HFFc6 (cell line): ENCODE results near the gene CT47B1. TPM values are rescaled to one million over a fixed set of nuclear protein-coding genes. Genes with fewer than 3 reads are reported as not detected.

Experiments used
- DNase-seq: peaks from one replicate; pipeline ENCODE4 v3.0.0-alpha.2; 2018
- H3K27ac Mint-ChIP-seq: 2 replicates; pipeline ENCODE4 v1.8.0; 2020; ENCODE audit warnings: mild to moderate bottlenecking, mixed read lengths
- H3K27me3 Mint-ChIP-seq: 2 replicates; pipeline ENCODE4 v1.8.0; 2021; ENCODE audit warnings: mild to moderate bottlenecking, moderate library complexity, mixed read lengths; ENCODE audit not compliant: insufficient read depth
- H3K36me3 Mint-ChIP-seq: 2 replicates; pipeline ENCODE4 v1.8.0; 2021; ENCODE audit warnings: low read depth, mixed read lengths
- H3K4me1 Mint-ChIP-seq: 2 replicates; pipeline ENCODE4 v1.8.0; 2020; ENCODE audit warnings: low read depth, mixed read lengths
- H3K4me3 Mint-ChIP-seq: 2 replicates; pipeline ENCODE4 v1.8.0; 2020; ENCODE audit warnings: mild to moderate bottlenecking, moderate library complexity, mixed read lengths
- H3K9me3 Mint-ChIP-seq: 2 replicates; pipeline ENCODE4 v1.8.0; 2020; ENCODE audit warnings: mild to moderate bottlenecking, mixed read lengths
- total RNA-seq, 6 experiments: library from RNA; stranded (reverse); fragmentation: NEBNext Ultra II Directional; extraction: Animal tissue kit (Norgen Biotek cat#: 25700); gene quantifications; 2 replicates in 1 of 6; 3 replicates in 5 of 6; pipeline ENCODE4 v1.2.3, GENCODE V29; 2021
- TF ChIP-seq, protein P1 (sequence below): fragments of 200-600 bp; sonication (generic); IDR thresholded peaks from 2 replicates; pipeline ENCODE4 v1.5.0; 2021; ENCODE audit warnings: antibody characterized with exemption, mild to moderate bottlenecking

The CT47B1 gene
- total RNA-seq, 6 experiments from 2014 or later = not detected

DNA sequence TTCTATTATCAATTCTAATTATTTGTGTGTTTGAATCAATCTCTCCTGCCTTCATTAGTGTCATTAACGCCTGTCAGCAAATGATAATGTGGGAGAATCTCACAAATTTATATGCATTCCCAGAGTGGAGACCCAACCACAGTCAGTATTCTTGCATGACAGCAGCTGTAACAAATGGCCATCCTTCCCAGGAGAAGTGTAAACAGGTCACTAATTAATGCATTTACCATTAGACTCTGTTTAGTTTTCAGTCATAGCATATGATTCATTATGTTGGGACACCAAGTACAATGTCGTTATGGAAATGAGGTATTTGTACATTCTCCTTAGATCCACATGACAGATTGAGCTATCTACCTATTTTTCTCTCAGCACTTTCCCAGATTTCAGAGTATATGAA is 50.5 kb downstream of the CT47B1 start:
- Mint-ChIP-seq H3K27me3 (0 out of 2 replicates have a peak, but pooled peaks cover 4% of the 10 kb centered on the region), H3K4me3 (no peak overlapping the region), H3K36me3 (no peaks in the 10 kb centered on the region), H3K9me3 (no peaks in the 10 kb centered on the region), H3K27ac (no peak overlapping the region), H3K4me1 (no peaks in the 10 kb centered on the region)
- no peak for DNase-seq
- TF ChIP-seq, protein P1, sequence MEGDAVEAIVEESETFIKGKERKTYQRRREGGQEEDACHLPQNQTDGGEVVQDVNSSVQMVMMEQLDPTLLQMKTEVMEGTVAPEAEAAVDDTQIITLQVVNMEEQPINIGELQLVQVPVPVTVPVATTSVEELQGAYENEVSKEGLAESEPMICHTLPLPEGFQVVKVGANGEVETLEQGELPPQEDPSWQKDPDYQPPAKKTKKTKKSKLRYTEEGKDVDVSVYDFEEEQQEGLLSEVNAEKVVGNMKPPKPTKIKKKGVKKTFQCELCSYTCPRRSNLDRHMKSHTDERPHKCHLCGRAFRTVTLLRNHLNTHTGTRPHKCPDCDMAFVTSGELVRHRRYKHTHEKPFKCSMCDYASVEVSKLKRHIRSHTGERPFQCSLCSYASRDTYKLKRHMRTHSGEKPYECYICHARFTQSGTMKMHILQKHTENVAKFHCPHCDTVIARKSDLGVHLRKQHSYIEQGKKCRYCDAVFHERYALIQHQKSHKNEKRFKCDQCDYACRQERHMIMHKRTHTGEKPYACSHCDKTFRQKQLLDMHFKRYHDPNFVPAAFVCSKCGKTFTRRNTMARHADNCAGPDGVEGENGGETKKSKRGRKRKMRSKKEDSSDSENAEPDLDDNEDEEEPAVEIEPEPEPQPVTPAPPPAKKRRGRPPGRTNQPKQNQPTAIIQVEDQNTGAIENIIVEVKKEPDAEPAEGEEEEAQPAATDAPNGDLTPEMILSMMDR = no peak

DNA sequence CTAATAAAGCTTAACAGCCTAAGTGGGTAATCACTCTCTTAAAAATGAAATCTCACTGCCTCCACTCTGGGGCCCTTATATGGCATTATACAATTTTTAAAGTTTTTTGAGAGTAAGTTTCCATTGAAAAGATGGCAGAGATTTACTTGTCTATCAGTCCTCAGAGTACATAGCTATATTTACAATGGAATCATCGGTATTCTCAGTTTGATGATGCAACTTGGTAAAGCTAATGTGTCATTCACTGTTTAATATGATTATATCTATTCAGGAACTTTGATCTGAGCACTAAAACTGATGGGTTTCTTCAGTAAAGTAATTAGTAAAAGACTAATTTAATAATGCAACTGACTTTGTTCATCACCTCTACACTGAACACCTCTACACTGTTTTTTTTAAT is 51.6 kb downstream of the CT47B1 start:
- TF ChIP-seq, protein P1 = no peak
- Mint-ChIP-seq H3K27ac (no peak overlapping the region), H3K27me3 (0 out of 2 replicates have a peak, but pooled peaks cover 4% of the 10 kb centered on the region), H3K4me1 (no peaks in the 10 kb centered on the region), H3K9me3 (no peaks in the 10 kb centered on the region), H3K36me3 (no peaks in the 10 kb centered on the region), H3K4me3 (no peak overlapping the region)
- DNase-seq = no peak

DNA sequence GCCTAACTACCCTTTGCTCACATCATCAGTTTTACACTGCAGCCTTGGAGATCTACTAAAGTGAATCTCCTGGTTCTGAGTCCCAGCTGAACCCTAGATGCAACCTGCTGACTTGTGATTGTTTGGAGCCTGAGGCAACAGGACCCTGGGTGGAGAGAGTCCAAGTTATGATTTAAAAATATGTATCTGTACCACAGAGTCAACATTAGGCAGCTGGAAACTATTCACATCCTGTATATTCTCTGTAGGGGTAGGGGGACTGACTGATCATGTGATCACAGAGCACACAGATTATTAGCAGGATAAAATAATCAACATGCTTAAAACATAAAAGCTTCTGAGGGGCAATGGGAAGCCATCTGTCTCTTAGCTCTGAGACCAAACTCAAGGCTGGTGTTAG is 52.1 kb downstream of the CT47B1 start:
- DNase-seq = no peak
- TF ChIP-seq, protein P1 = no peak
- Mint-ChIP-seq H3K4me3 (no peak overlapping the region), H3K27me3 (0 out of 2 replicates have a peak, but pooled peaks cover 4% of the 10 kb centered on the region), H3K36me3 (no peaks in the 10 kb centered on the region), H3K27ac (no peak overlapping the region), H3K4me1 (no peaks in the 10 kb centered on the region), H3K9me3 (no peaks in the 10 kb centered on the region)

Other genes starting within 250 kb of the CT47B1 start
- 10 to 100 TPM; 34.9 to 42.1 (median 41.0) TPM for gene C1GALT1C1, start 245.8 kb downstream of the CT47B1 start, total RNA-seq
- gene CT47A11, start 61.3 kb upstream of the CT47B1 start, total RNA-seq = not detected
- not detected for gene CT47A10, start 66.2 kb upstream of the CT47B1 start, total RNA-seq
- gene CT47A9, start 71.0 kb upstream of the CT47B1 start, total RNA-seq = not detected
- not detected for gene CT47A8, start 75.9 kb upstream of the CT47B1 start, total RNA-seq
- gene CT47A7, start 80.7 kb upstream of the CT47B1 start, total RNA-seq = not detected
- gene CT47A6, start 85.6 kb upstream of the CT47B1 start, total RNA-seq = not detected
- gene CT47A5, start 90.5 kb upstream of the CT47B1 start, total RNA-seq = not detected
- gene CT47A4, start 95.3 kb upstream of the CT47B1 start, total RNA-seq = not detected
- not detected for gene CT47A3, start 100.2 kb upstream of the CT47B1 start, total RNA-seq
- not detected for gene CT47A2, start 105.1 kb upstream of the CT47B1 start, total RNA-seq
- gene CT47A1, start 109.9 kb upstream of the CT47B1 start, total RNA-seq = not detected
- gene GLUD2, start 171.7 kb upstream of the CT47B1 start, total RNA-seq = under 1 TPM; 0.26 to 0.55 (median 0.30) TPM